Right atrium auricular region (tissue), 2 donors: Measurements from ENCODE around the gene FAM13B. TPM values are rescaled to one million over a fixed set of nuclear protein-coding genes. Genes with fewer than 3 reads are reported as not detected.
A peak's percentile ranks its signal among the peaks of the same experiment; 100 is the strongest.

Experiments used
- DNase-seq: peaks from one replicate; pipeline ENCODE4 v3.0.0-alpha.2; 2019; ENCODE audit warnings: low spot score
- H3K27ac ChIP-seq, 2 donors: fragments of 200-600 bp; sonication (generic); 1 replicate in 1 of 2; 2 replicates in 1 of 2; pipeline ENCODE4 v1.5.1; 2016 to 2019
- H3K27me3 ChIP-seq, 2 donors: fragments of 200-600 bp; sonication (generic); one replicate each; pipeline versions ENCODE4 v1.5.1 to v1.6.0; 2017 to 2019
- H3K36me3 ChIP-seq: fragments of 200-600 bp; sonication (generic); one replicate; pipeline ENCODE4 v1.5.1; 2016
- H3K4me1 ChIP-seq, 2 donors: fragments of 200-600 bp; sonication (generic); one replicate each; pipeline versions ENCODE4 v1.5.1 to v1.6.0; 2017 to 2019
- H3K4me3 ChIP-seq, 2 donors: fragments of 200-600 bp; sonication (generic); 1 replicate in 1 of 2; 2 replicates in 1 of 2; pipeline ENCODE4 v1.5.1; 2017 to 2019; ENCODE audit warnings: mild to moderate bottlenecking in 1 of 2, moderate library complexity in 1 of 2
- H3K9me3 ChIP-seq, 2 donors: fragments of 200-600 bp; sonication (generic); one replicate each; pipeline ENCODE4 v1.5.1; 2019
- total RNA-seq, 2 donors: library from RNA; depleted of rRNA; stranded (reverse); fragments of >200 nt; gene quantifications; one replicate each; pipeline ENCODE4 v1.1.0, GENCODE V29; 2016
- TF ChIP-seq, protein P1 (sequence below), 2 donors: fragments of 200-600 bp; sonication (generic); IDR thresholded peaks; one replicate each; pipeline ENCODE4 v1.5.1; 2019; ENCODE audit warnings: antibody characterized with exemption in 2 of 2

Gene FAM13B
- total RNA-seq, 2 donors from 2014 or later, result 35.9 to 37.1 TPM

DNA sequence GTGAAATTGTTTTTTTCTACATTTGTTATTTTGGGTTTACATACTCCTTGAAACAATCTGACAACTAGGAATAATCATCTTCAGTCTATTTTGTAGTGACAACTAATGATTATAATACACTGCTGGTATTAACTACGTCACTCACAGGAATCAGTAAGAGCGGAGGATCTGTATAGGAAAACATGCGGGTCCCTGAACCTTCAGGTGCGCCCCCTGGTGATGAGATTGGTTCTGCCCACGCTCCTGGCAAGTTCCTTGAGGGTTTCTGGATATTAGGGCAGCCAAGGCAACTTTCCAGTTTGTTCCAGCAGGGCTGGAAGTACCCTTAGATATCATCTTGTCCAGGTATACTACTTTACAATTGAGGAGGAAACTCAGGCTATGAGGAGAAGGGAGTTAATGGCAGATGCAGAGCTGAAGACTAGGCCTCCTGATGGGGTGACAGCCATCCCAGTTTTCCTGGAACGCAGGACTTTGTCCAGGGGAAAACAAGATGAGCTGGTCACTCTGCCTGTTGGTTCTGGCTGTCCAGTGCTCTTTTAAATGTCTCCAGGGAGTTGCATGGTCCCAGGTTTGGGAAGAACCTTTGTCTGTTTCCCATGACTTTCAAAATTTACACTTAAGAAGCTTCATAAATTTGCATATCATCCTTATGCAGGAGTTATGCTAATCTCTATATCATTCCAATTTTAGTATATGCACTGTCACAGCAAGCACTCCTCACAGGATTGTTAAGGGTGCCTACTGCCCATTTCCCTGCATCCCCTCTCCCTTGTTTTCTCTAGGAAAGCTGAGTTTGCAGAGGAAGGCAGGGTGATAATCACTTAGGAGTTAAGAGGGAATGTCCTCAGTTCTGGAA, 36.1 kb upstream of the FAM13B start:
- H3K4me1 ChIP-seq, result no peaks in the 10 kb centered on the region
- no peaks in the 10 kb centered on the region for H3K27me3 ChIP-seq
- TF ChIP-seq, protein P1, sequence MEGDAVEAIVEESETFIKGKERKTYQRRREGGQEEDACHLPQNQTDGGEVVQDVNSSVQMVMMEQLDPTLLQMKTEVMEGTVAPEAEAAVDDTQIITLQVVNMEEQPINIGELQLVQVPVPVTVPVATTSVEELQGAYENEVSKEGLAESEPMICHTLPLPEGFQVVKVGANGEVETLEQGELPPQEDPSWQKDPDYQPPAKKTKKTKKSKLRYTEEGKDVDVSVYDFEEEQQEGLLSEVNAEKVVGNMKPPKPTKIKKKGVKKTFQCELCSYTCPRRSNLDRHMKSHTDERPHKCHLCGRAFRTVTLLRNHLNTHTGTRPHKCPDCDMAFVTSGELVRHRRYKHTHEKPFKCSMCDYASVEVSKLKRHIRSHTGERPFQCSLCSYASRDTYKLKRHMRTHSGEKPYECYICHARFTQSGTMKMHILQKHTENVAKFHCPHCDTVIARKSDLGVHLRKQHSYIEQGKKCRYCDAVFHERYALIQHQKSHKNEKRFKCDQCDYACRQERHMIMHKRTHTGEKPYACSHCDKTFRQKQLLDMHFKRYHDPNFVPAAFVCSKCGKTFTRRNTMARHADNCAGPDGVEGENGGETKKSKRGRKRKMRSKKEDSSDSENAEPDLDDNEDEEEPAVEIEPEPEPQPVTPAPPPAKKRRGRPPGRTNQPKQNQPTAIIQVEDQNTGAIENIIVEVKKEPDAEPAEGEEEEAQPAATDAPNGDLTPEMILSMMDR (IDR thresholded peaks at IDR 0.05), result peak; percentile 58 to 87
- DNase-seq, result peak; percentile 80
- H3K27ac ChIP-seq, result no peak overlapping the region
- no peaks in the 10 kb centered on the region for H3K9me3 ChIP-seq
- no peaks in the 10 kb centered on the region for H3K36me3 ChIP-seq
- H3K4me3 ChIP-seq, result no peak overlapping the region

DNA sequence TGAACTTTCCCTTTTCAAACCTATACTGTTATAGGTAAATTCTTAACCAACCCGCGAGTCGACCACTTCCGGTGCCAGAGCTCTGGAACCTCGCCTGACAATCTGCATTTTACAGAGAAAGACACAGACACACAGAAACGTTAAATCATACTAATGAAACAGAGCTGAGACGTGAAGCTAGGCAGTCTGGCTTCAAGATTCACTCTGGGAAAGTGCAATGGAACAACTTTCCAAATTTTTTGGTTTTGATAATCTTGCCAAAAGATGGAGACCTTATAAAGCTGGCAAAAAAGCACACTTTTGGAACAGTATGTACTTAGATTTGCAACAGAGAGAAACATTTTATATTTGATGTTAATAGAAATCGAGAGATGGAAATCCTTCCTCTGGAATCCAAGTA, 35.1 kb upstream of the FAM13B start:
- no peaks in the 10 kb centered on the region for H3K27me3 ChIP-seq
- no peaks in the 10 kb centered on the region for H3K4me1 ChIP-seq
- DNase-seq, result no peak
- H3K27ac ChIP-seq, result no peak overlapping the region
- H3K36me3 ChIP-seq, result no peaks in the 10 kb centered on the region
- TF ChIP-seq, protein P1 (IDR thresholded peaks at IDR 0.05), result no peak
- no peaks in the 10 kb centered on the region for H3K9me3 ChIP-seq
- H3K4me3 ChIP-seq, result no peak overlapping the region

DNA sequence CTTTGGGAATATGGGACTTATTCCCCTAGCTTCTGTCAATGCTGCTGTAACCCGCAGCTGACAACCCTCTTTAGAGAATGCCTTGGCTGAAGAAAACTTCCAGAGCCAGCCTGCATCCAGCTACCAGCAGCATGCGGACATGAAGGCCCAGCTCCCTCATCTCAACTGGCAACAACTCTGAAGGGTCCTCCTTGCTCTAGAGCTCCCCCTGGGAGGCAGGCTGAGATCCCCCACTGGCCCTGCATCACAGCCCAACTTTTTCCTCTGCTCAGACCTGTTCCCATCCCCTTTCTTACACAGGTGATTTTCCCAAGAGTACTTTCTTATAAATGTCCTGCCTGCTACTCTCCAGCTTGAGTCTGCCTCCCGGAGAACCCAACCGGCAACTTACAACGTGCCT, 32.2 kb upstream of the FAM13B start:
- TF ChIP-seq, protein P1 (IDR thresholded peaks at IDR 0.05), result peak in 1 of 2 donors; percentile 38
- no peaks in the 10 kb centered on the region for H3K4me1 ChIP-seq
- no peaks in the 10 kb centered on the region for H3K36me3 ChIP-seq
- DNase-seq, result no peak
- no peak overlapping the region for H3K27ac ChIP-seq
- H3K9me3 ChIP-seq, result no peaks in the 10 kb centered on the region
- no peaks in the 10 kb centered on the region for H3K27me3 ChIP-seq
- no peak overlapping the region for H3K4me3 ChIP-seq

GRCh38 chr5:138064526-138064925, 31.6 kb upstream of the FAM13B start:
- Histone ChIP-seq H3K36me3 (no peaks in the 10 kb centered on the region), H3K27me3 (no peaks in the 10 kb centered on the region), H3K4me3 (no peak overlapping the region), H3K9me3 (no peaks in the 10 kb centered on the region), H3K4me1 (no peaks in the 10 kb centered on the region), H3K27ac (no peak overlapping the region)
- TF ChIP-seq, protein P1 (IDR thresholded peaks at IDR 0.05), result no peak
- no peak for DNase-seq

GRCh38 chr5:138054847-138055558, 22.1 kb upstream of the FAM13B start:
- no peaks in the 10 kb centered on the region for H3K9me3 ChIP-seq
- no peak for DNase-seq
- peak overlapping the region; percentile 4 to 63 for H3K27ac ChIP-seq
- H3K36me3 ChIP-seq, result no peaks in the 10 kb centered on the region
- TF ChIP-seq, protein P1 (IDR thresholded peaks at IDR 0.05), result no peak
- peaks cover 0 to 22% of the 10 kb centered on the region in 2 donors for H3K4me1 ChIP-seq
- H3K4me3 ChIP-seq, result peak overlapping the region in 1 of 2 donors; percentile 13
- H3K27me3 ChIP-seq, result no peaks in the 10 kb centered on the region
